Retinal pigment epithelial cell (primary cell): ENCODE data around the gene TTC21A.
A peak's percentile ranks its signal among the peaks of the same experiment; 100 is the strongest.

Experiments used
- DNase-seq: peaks from one replicate; pipeline ENCODE4 v3.0.0-alpha.2; 2010; ENCODE audit warnings: low read depth
- H3K4me3 ChIP-seq: 2 replicates; pipeline ENCODE4 v1.5.1; 2011; ENCODE audit warnings: mild to moderate bottlenecking, low read length, control low read depth, moderate library complexity
- TF ChIP-seq, protein P1 (sequence below): conservative IDR thresholded peaks from 2 replicates; pipeline ENCODE4 v1.5.1; 2011; ENCODE audit warnings: low read depth, low read length, control low read depth, inconsistent platforms

TTC21A gene

GRCh38 chr3:39098473-39099000, 8.9 kb upstream of the TTC21A start:
- DNase-seq: no peak
- H3K4me3 ChIP-seq: no peak overlapping the region
- TF ChIP-seq, protein P1, sequence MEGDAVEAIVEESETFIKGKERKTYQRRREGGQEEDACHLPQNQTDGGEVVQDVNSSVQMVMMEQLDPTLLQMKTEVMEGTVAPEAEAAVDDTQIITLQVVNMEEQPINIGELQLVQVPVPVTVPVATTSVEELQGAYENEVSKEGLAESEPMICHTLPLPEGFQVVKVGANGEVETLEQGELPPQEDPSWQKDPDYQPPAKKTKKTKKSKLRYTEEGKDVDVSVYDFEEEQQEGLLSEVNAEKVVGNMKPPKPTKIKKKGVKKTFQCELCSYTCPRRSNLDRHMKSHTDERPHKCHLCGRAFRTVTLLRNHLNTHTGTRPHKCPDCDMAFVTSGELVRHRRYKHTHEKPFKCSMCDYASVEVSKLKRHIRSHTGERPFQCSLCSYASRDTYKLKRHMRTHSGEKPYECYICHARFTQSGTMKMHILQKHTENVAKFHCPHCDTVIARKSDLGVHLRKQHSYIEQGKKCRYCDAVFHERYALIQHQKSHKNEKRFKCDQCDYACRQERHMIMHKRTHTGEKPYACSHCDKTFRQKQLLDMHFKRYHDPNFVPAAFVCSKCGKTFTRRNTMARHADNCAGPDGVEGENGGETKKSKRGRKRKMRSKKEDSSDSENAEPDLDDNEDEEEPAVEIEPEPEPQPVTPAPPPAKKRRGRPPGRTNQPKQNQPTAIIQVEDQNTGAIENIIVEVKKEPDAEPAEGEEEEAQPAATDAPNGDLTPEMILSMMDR: no peak

GRCh38 chr3:39099242-39099641, 8.2 kb upstream of the TTC21A start:
- TF ChIP-seq, protein P1: no peak
- DNase-seq: no peak
- H3K4me3 ChIP-seq: no peak overlapping the region

GRCh38 chr3:39099738-39100499, 7.6 kb upstream of the TTC21A start:
- no peak for DNase-seq
- no peak overlapping the region for H3K4me3 ChIP-seq
- TF ChIP-seq, protein P1: no peak

DNA sequence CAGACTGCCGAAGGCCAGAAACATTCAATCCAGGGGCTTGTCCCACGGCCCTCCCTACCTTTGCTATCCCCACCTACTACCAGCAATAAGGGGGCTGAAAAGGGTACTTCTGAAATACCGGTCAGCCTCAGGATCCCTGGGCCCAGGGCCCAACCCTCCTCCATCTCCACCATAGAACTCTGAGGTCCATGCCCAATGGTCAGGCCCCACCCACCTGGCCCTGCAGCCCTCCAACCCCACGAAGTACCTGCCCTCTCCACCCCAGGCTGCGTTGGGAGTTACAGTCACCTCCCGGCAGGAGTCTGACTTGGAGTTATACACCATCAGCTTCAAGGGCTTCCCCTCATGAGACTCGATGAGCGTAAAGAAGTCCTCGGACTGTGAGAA, 7.0 kb upstream of the TTC21A start:
- no peak overlapping the region for H3K4me3 ChIP-seq
- TF ChIP-seq, protein P1: no peak
- no peak for DNase-seq

GRCh38 chr3:39101022-39101689, 6.3 kb upstream of the TTC21A start:
- H3K4me3 ChIP-seq: no peak overlapping the region
- no peak for DNase-seq
- TF ChIP-seq, protein P1: peak; percentile 83

DNA sequence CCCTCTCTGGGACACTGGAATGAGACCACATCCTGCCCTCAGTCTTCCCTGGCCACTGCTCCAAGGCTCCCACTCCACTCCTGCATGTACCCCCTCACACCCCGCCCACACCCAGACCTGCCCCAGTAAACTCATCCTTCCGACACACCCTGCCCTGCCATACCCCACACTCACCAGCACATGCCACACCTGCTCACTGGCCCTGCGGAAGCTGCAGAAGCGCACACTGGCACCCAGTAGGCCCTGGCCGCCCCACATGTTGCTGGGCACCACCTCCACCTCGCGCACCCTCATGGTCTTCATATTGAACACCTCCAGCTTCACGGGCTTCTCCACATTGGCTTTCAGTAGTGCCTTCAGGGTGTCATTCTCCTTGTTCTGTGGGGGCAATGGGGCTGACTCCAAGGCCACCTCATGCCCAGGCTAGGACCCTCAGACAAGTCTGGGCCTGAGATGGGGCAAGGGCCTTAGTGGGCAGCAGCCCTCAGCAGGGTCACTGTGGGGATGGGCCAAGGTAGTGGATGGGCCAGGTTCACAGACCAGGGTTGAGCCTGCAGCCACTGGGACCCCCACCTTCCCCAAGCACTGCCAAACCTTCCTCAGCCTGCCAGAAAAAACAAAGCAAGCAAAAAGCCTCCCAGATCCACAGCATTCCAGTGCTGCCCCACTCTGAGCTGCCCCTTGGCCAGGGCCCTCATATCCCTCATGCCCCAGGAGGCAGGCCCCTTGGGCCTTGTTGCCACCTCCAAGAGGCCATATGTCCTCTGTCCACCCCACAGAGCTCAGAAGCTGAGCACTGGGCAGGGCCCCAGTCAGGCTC, 4.8 kb upstream of the TTC21A start:
- TF ChIP-seq, protein P1: no peak

More for the DNA sequence above, 4.8 kb upstream of the TTC21A start:
- no peak overlapping the region for H3K4me3 ChIP-seq
- DNase-seq: no peak
